Activated CD8-positive, alpha-beta T cell treated with anti-CD3 and anti-CD28 coated beads, Interleukin-2, amount 10 ng/mL, durations not matched to agents 7 days and 5 days (primary cell): ENCODE results near the gene DPH5. TPM values are rescaled to one million over a fixed set of nuclear protein-coding genes. Genes with fewer than 3 reads are reported as not detected.

Experiments
- ATAC-seq: fragments of 150-1000 bp; cut with Tn5 transposase; one replicate; pipeline ENCODE4 v1.10.0; 2021; ENCODE audit warnings: moderate library complexity
- CTCF ChIA-PET: fragments of 350-600 bp; sonication (Branson Sonifier 250); formaldehyde crosslinking; loops from one replicate; lab custom pipeline; 2021; ENCODE audit warnings: antibody characterized with exemption; lab: Charles Lee
- POLR2A ChIA-PET: fragments of 350-600 bp; sonication (Branson Sonifier 250); formaldehyde crosslinking; loops from one replicate; lab custom pipeline; 2021; ENCODE audit warnings: antibody characterized with exemption; lab: Charles Lee
- DNase-seq: peaks from one replicate; pipeline ENCODE4 v3.0.0-alpha.2; 2020
- H3K27ac Mint-ChIP-seq: one replicate; pipeline ENCODE4 v1.8.0; 2021; ENCODE audit warnings: mild to moderate bottlenecking, mixed read lengths
- H3K27me3 Mint-ChIP-seq: one replicate; pipeline ENCODE4 v1.8.0; 2021; ENCODE audit warnings: low read depth, mixed read lengths
- H3K36me3 Mint-ChIP-seq: one replicate; pipeline ENCODE4 v1.8.0; 2021; ENCODE audit warnings: low read depth, mixed read lengths
- H3K4me1 Mint-ChIP-seq: one replicate; pipeline ENCODE4 v1.8.0; 2021; ENCODE audit warnings: low read depth, mixed read lengths
- H3K4me3 Mint-ChIP-seq: one replicate; pipeline ENCODE4 v1.8.0; 2021; ENCODE audit warnings: mild to moderate bottlenecking, mixed read lengths
- H3K9me3 Mint-ChIP-seq: one replicate; pipeline ENCODE4 v1.8.0; 2022; ENCODE audit warnings: mixed read lengths; ENCODE audit not compliant: insufficient read depth
- total RNA-seq, 2 experiments: library from RNA; stranded (reverse); gene quantifications; one replicate each; pipeline ENCODE4 v1.2.3, GENCODE V29; 2021

Gene DPH5
- total RNA-seq, 2 experiments from 2014 or later, result 37.8 to 41.7 TPM

DNA sequence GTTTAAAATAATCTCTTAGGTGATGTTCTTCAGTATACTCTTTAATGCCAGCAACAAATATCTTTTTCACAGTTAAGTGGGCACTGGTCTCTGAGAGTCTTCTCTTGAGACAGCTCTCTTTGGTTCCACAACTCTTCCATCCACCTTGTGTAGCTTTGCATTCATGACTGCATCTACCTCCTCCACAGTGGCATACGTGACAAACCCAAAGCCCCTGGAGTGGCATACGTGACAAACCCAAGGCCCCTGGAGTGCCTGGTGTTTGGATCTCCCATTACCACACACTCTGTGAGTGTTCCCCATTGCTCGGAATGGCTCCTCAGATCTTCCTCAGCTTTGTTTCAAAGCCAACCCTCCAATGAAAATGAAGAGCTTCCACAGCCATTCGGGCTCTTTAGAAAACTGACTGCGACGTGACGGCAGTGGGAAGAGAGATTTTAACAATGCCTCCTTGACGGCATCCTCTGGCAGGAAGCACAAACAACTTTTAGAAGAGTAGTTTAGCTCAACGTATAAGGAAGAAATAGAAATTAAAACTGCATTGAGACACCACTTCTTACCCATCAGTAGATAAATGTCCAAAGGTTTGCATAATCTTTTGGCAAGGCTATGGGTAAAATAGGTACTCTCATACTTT lies 83.9 kb downstream of the DPH5 start:
- DNase-seq, result no peak
- CTCF ChIA-PET, result interaction anchor here (0.8 to 3.4 kb wide), 5 partner anchors 19 to 368 kb away, joined by 3 to 12 read pairs (median 4); no protein-coding TSS in a partner anchor
- Mint-ChIP-seq H3K4me3 (no peak overlapping the region), H3K27me3 (no peaks in the 10 kb centered on the region), H3K27ac (peak overlapping the region; percentile 80), H3K4me1 (peaks cover 40% of the 10 kb centered on the region), H3K36me3 (peaks cover 82% of the 10 kb centered on the region), H3K9me3 (peaks cover 18% of the 10 kb centered on the region)
- POLR2A ChIA-PET, result no interaction called here
- ATAC-seq, result peak; percentile 23

DNA sequence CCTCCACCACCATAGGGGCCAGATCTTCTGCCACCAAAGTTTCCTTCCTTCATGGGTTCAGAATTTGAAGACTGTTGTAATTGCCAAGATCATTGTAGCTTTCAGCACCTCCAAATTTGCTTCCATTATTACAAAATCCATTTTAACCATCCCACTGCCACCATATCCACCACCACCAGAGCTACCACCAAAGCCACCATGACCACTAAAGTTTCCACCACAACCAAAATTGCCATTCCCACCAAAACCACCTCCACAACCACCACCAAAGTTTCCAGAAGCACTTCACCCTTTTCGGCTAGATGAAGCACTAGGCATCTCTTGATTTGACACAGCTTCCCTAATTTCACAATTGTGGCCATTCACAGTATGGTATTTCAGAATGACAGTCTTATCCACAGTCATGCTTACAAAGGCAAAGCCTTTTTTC lies 84.5 kb downstream of the DPH5 start:
- peak overlapping the region; percentile 80 for H3K27ac Mint-ChIP-seq
- peaks cover 35% of the 10 kb centered on the region for H3K4me1 Mint-ChIP-seq
- POLR2A ChIA-PET, result interaction anchor here (0.7 to 1.5 kb wide), 2 partner anchors 14 to 369 kb away, joined by 3 to 5 read pairs; no protein-coding TSS in a partner anchor
- no peaks in the 10 kb centered on the region for H3K27me3 Mint-ChIP-seq
- H3K36me3 Mint-ChIP-seq, result peaks cover 82% of the 10 kb centered on the region
- peaks cover 18% of the 10 kb centered on the region for H3K9me3 Mint-ChIP-seq
- DNase-seq (no peak), ATAC-seq (peak; percentile 44)
- peak overlapping the region; percentile 64 for H3K4me3 Mint-ChIP-seq
- CTCF ChIA-PET, result interaction anchor here (1.3 to 3.4 kb wide), 6 partner anchors 8 to 368 kb away, joined by 3 to 12 read pairs (median 5); no protein-coding TSS in a partner anchor

Other genes with a start within 250 kb of the DPH5 start
- 1 to 10 TPM; 2.0 to 2.6 TPM for gene EXTL2, start 130.9 kb downstream of the DPH5 start, total RNA-seq
- 10 to 100 TPM; 28.8 to 30.0 TPM for gene SLC30A7, start 129.7 kb downstream of the DPH5 start, total RNA-seq
- 10 to 100 TPM; 72.8 to 76.5 TPM for gene S1PR1, start 211.2 kb upstream of the DPH5 start, total RNA-seq